Measurements from ENCODE around the gene AVPR1A.

DNA sequence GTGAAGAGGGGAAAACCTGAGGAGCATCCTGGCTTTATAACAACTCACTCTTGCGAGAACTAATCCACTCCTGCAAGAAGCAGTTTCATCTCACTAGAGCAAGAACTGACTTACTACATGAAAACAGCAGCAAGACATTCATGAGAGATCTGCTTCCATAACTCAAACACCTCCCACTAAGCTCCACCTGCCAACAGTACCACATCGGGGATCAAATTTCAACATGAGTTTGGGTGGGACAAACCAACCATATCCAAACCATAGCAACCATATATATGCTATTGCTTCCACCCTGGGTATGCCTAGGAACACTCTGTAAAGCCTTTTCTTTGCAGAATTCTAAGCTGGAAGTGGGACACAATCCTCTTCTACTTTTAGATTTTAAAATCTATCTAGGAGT lies 13.9 kb upstream of the AVPR1A start:
- TF ChIP-seq, protein P1, sequence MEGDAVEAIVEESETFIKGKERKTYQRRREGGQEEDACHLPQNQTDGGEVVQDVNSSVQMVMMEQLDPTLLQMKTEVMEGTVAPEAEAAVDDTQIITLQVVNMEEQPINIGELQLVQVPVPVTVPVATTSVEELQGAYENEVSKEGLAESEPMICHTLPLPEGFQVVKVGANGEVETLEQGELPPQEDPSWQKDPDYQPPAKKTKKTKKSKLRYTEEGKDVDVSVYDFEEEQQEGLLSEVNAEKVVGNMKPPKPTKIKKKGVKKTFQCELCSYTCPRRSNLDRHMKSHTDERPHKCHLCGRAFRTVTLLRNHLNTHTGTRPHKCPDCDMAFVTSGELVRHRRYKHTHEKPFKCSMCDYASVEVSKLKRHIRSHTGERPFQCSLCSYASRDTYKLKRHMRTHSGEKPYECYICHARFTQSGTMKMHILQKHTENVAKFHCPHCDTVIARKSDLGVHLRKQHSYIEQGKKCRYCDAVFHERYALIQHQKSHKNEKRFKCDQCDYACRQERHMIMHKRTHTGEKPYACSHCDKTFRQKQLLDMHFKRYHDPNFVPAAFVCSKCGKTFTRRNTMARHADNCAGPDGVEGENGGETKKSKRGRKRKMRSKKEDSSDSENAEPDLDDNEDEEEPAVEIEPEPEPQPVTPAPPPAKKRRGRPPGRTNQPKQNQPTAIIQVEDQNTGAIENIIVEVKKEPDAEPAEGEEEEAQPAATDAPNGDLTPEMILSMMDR (IDR thresholded peaks at IDR 0.05): no peak
- TF ChIP-seq TCF7L2 (IDR thresholded peaks at IDR 0.05; ENCODE audit: low read depth, low read length) (no peak), POLR2AphosphoS5 (IDR thresholded peaks at IDR 0.05; ENCODE audit: low read depth, low read length) (no peak)
